NT2/D1 (cell line): Measurements from ENCODE around the gene SIRPG.

Experiments
- SUZ12 ChIP-seq: IDR thresholded peaks from 2 replicates; pipeline ENCODE4 v1.6.1; 2011; ENCODE audit not compliant: insufficient read length, insufficient read depth; ENCODE audit errors: extremely low read depth
- YY1 ChIP-seq: IDR thresholded peaks from 2 replicates; pipeline ENCODE4 v1.6.1; 2011; ENCODE audit not compliant: insufficient read length, insufficient read depth
- ZNF274 ChIP-seq: IDR thresholded peaks from 2 replicates; pipeline ENCODE4 v1.6.1; 2011; ENCODE audit warnings: mild to moderate bottlenecking, low read depth, low read length

GRCh38 chr20:1623501-1624205 is 33.9 kb downstream of the SIRPG start:
- TF ChIP-seq ZNF274 (no peak), YY1 (no peak), SUZ12 (no peak)
